ENCODE data around the gene ZBTB12. TPM values are rescaled to one million over a fixed set of nuclear protein-coding genes. Genes with fewer than 3 reads are reported as not detected.

Gene ZBTB12
- total and polyA plus RNA-seq, 10 of the 15 experiments (the other 5 are each of a cell fraction or from before 2014, with no cell fraction given) = 0.81 to 4.5 (median 1.7) TPM; not detected in 4

DNA sequence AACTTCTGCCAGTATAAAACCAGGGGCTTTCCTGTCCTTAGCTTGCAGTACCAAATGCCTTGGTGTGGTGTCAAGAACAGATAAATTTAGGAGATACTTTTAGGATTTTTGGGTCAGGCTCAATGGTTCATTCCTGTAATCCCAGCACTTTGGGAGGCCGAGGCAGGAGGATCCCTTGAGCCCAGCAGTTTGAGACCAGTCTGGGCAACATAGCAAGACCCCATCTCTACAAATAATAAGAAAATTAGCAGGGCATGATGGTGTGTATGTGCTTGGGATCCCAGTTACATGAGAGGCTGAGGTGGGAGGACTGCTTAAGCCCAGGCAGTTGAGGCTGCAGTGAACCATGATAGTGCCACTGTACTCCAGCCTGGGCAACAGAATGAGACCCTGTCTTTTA lies 3.2 kb upstream of the ZBTB12 start:
- RAD21 ChIA-PET (ENCODE audit: unreplicated experiment) = interaction anchor here (1.7 kb wide), 1 partner anchor 18 kb away, joined by 6 read pairs; no protein-coding TSS in a partner anchor

More for the DNA sequence above, 3.2 kb upstream of the ZBTB12 start:
- FAIRE-seq (no peak), DNase-seq (ENCODE audit: low read depth, low spot score) (no peak), ATAC-seq (no peak)
- CTCF ChIA-PET = interaction anchor here (0.5 kb wide), 1 partner anchor 16 kb away, joined by 4 read pairs; no protein-coding TSS in a partner anchor
- Histone ChIP-seq H2AFZ (ENCODE audit: control insufficient read depth, low read depth, low read length) (no peak overlapping the region), H3K9ac (ENCODE audit: control insufficient read depth, insufficient read depth, low read length) (no peak overlapping the region), H3K36me3 (ENCODE audit: control insufficient read depth in 2 of 2, insufficient read depth in 2 of 2, low read length in 1 of 2) (no peaks in the 10 kb centered on the region), H3K27me3 (replicated peaks in 1 of 2; ENCODE audit: control insufficient read depth in 2 of 2, insufficient read depth in 2 of 2, low read length in 1 of 2) (no peaks in the 10 kb centered on the region), H4K20me1 (ENCODE audit: control insufficient read depth, insufficient read depth) (no peaks in the 10 kb centered on the region), H3K4me1 (ENCODE audit: control insufficient read depth, insufficient read depth, low read length) (peaks cover 20% of the 10 kb centered on the region), H3K27ac (ENCODE audit: control insufficient read depth, insufficient read depth) (no peak overlapping the region), H3K79me2 (ENCODE audit: control insufficient read depth, insufficient read depth, low read length) (no peaks in the 10 kb centered on the region; the same call in 1 of the 2 replicates), H3K4me3 (no peak overlapping the region), H3K9me3 (replicated peaks; ENCODE audit: control insufficient read depth, insufficient read depth, low read length) (no peaks in the 10 kb centered on the region), H3K4me2 (ENCODE audit: control insufficient read depth, insufficient read depth) (no peak overlapping the region)
- POLR2A ChIA-PET = interaction anchor here (0.9 kb wide), 1 partner anchor 166 kb away, joined by 3 read pairs; the partner anchor contains the start of gene MSH5
- in situ Hi-C loops (cut with MboI) = no loop called here
- TF ChIP-seq SP1 (IDR thresholded peaks at IDR 0.05; ENCODE audit: low read depth, low read length) (no peak), SPI1 (IDR thresholded peaks at IDR 0.05; ENCODE audit: borderline replicate concordance, insufficient read depth, low read depth, low read length) (no peak), CREB1 (IDR thresholded peaks at IDR 0.05; ENCODE audit: low read depth) (no peak), POLR2A (IDR thresholded peaks at IDR 0.05; ENCODE audit: low read depth, low read length) (no peak), SUPT20H (IDR thresholded peaks at IDR 0.05; ENCODE audit: borderline replicate concordance, control insufficient read depth, low read depth, low read length) (no peak), ESRRA (IDR thresholded peaks at IDR 0.05; ENCODE audit: low read length) (no peak), MEF2B (IDR thresholded peaks at IDR 0.05; ENCODE audit: partially characterized antibody, poor library complexity, severe bottlenecking) (no peak), JUNB (IDR thresholded peaks at IDR 0.05) (no peak), MYB (IDR thresholded peaks at IDR 0.05; ENCODE audit: borderline replicate concordance, low read depth, low read length) (no peak), FOXK2 (IDR thresholded peaks at IDR 0.05) (no peak), BHLHE40 (IDR thresholded peaks at IDR 0.05; ENCODE audit: borderline replicate concordance in 1 of 2, low read depth in 2 of 2, low read length in 1 of 2) (no peak), EED (IDR thresholded peaks at IDR 0.05; ENCODE audit: low read depth) (no peak)
- TF ChIP-seq, protein P1, sequence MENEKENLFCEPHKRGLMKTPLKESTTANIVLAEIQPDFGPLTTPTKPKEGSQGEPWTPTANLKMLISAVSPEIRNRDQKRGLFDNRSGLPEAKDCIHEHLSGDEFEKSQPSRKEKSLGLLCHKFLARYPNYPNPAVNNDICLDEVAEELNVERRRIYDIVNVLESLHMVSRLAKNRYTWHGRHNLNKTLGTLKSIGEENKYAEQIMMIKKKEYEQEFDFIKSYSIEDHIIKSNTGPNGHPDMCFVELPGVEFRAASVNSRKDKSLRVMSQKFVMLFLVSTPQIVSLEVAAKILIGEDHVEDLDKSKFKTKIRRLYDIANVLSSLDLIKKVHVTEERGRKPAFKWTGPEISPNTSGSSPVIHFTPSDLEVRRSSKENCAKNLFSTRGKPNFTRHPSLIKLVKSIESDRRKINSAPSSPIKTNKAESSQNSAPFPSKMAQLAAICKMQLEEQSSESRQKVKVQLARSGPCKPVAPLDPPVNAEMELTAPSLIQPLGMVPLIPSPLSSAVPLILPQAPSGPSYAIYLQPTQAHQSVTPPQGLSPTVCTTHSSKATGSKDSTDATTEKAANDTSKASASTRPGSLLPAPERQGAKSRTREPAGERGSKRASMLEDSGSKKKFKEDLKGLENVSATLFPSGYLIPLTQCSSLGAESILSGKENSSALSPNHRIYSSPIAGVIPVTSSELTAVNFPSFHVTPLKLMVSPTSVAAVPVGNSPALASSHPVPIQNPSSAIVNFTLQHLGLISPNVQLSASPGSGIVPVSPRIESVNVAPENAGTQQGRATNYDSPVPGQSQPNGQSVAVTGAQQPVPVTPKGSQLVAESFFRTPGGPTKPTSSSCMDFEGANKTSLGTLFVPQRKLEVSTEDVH (IDR thresholded peaks at IDR 0.05; ENCODE audit: low read depth, partially characterized antibody) = no peak
- TF ChIP-seq, protein P2, sequence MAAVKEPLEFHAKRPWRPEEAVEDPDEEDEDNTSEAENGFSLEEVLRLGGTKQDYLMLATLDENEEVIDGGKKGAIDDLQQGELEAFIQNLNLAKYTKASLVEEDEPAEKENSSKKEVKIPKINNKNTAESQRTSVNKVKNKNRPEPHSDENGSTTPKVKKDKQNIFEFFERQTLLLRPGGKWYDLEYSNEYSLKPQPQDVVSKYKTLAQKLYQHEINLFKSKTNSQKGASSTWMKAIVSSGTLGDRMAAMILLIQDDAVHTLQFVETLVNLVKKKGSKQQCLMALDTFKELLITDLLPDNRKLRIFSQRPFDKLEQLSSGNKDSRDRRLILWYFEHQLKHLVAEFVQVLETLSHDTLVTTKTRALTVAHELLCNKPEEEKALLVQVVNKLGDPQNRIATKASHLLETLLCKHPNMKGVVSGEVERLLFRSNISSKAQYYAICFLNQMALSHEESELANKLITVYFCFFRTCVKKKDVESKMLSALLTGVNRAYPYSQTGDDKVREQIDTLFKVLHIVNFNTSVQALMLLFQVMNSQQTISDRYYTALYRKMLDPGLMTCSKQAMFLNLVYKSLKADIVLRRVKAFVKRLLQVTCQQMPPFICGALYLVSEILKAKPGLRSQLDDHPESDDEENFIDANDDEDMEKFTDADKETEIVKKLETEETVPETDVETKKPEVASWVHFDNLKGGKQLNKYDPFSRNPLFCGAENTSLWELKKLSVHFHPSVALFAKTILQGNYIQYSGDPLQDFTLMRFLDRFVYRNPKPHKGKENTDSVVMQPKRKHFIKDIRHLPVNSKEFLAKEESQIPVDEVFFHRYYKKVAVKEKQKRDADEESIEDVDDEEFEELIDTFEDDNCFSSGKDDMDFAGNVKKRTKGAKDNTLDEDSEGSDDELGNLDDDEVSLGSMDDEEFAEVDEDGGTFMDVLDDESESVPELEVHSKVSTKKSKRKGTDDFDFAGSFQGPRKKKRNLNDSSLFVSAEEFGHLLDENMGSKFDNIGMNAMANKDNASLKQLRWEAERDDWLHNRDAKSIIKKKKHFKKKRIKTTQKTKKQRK (IDR thresholded peaks at IDR 0.05; ENCODE audit: low read depth, low read length) = no peak
- TF ChIP-seq, protein P3, sequence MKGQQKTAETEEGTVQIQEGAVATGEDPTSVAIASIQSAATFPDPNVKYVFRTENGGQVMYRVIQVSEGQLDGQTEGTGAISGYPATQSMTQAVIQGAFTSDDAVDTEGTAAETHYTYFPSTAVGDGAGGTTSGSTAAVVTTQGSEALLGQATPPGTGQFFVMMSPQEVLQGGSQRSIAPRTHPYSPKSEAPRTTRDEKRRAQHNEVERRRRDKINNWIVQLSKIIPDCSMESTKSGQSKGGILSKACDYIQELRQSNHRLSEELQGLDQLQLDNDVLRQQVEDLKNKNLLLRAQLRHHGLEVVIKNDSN (IDR thresholded peaks at IDR 0.05; ENCODE audit: borderline replicate concordance, extremely low read length, insufficient read depth, low read depth, low read length) = no peak
- SMC1A ChIA-PET (ENCODE audit: uncharacterized antibody, unreplicated experiment) = no interaction called here
- no TSS peak for BruUV-seq (replicated peaks)
- intact Hi-C loops (cut with micrococcal nuclease; ENCODE audit: unreplicated experiment) = loop anchor here (10.0 kb wide), 1 partner anchor 360 kb away; the partner anchor contains the start of genes ATP6V1G2, DDX39B and NFKBIL1
- 36% methylated on average over 1 of the region's 1 CpG for WGBS (ENCODE audit: insufficient coverage, insufficient replicate concordance, low lambda C conversion rate, missing lambda C conversion rate)

Data from GM12878 (cell line).